ENCODE results near the gene TTC34. TPM values are rescaled to one million over a fixed set of nuclear protein-coding genes. Genes with fewer than 3 reads are reported as not detected.

TTC34 gene
- total RNA-seq, 1 experiment from 2014 or later: 1.7 TPM

GRCh38 chr1:2787163-2787911 lies 14.2 kb downstream of the TTC34 start:
- BruUV-seq (replicated peaks): no TSS peak
- Histone ChIP-seq H3K27me3 (ENCODE audit: insufficient read depth, low read depth) (peaks cover 46% of the 10 kb centered on the region), H3K9me3 (ENCODE audit: insufficient read depth, low read depth) (no peaks in the 10 kb centered on the region), H3K4me2 (no peak overlapping the region), H4K20me1 (ENCODE audit: insufficient read depth) (no peaks in the 10 kb centered on the region), H3K36me3 (ENCODE audit: low read depth) (no peaks in the 10 kb centered on the region), H3K4me1 (replicated peaks; ENCODE audit: insufficient read depth) (no peaks in the 10 kb centered on the region), H3K9me2 (ENCODE audit: insufficient read depth) (no peaks in the 10 kb centered on the region), H3F3A (ENCODE audit: insufficient read depth, low read depth) (no peaks in the 10 kb centered on the region), H2AFZ (no peak overlapping the region), H3K4me3 (no peak overlapping the region), H3K79me2 (ENCODE audit: low read depth) (no peaks in the 10 kb centered on the region), H3K27ac (no peak overlapping the region)
- no peak for DNase-seq
- intact Hi-C loops (cut with micrococcal nuclease; ENCODE audit: unreplicated experiment): no loop called here
- CTCF ChIA-PET: no interaction called here
- POLR2A ChIA-PET (ENCODE audit: unreplicated experiment): no interaction called here
- no peak for TF ChIP-seq CTCF (conservative IDR thresholded peaks at IDR 0.05)
- TF ChIP-seq EZH2 (IDR thresholded peaks at IDR 0.05; ENCODE audit: low read depth): no peak

DNA sequence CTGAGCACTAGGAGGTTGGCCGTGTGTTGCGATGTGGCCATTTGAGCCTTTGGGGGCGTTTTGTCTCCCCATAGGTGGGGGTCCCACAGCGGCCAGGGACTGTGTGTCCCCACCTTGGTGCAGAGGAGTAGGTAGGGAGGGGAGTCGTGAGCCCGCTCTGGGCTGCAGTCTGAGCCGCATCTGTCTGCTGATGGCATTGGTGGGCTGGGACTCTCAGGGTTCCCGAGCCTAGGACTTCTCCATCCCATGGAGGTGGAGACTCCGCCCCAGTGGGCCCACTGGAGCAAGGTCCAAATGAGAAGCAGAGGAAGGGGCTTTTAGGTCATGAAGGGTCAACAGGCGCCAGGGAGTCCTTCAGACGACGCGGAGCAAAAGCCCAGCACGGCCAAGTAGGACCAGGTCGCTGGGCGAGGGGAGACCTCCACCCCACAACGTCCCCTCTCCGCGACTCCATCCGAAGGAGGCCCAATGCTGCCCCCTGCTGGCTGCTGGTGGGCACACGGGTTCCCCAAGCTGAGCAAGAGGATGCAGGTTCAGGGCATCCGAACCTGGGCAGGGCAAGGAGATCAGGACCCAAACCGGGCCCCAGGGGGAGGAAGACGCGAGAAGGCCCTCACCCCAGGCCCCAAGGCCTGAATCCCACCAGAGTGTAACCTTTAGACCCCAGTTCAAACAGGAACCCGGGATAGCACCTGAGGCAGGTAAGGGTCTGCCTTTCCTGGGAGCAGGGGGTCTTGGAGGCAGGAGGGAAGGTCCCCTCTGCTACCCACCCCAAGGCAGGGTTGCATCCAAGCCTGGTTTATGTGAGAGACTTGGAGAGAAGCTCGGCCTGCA lies 14.9 kb downstream of the TTC34 start:
- no peak overlapping the region for H3K4me3 ChIP-seq
- no peak overlapping the region for H3K4me2 ChIP-seq
- H3K36me3 ChIP-seq (ENCODE audit: low read depth): no peaks in the 10 kb centered on the region
- no TSS peak for BruUV-seq (replicated peaks)
- no peak overlapping the region for H3K27ac ChIP-seq
- H3K9me3 ChIP-seq (ENCODE audit: insufficient read depth, low read depth): no peaks in the 10 kb centered on the region
- H3K4me1 ChIP-seq (replicated peaks; ENCODE audit: insufficient read depth): no peaks in the 10 kb centered on the region
- POLR2A ChIA-PET (ENCODE audit: unreplicated experiment): no interaction called here
- peak in 1 of 2 experiments; percentile 37 for DNase-seq
- TF ChIP-seq CTCF (conservative IDR thresholded peaks at IDR 0.05) (peak; percentile 71), EZH2 (IDR thresholded peaks at IDR 0.05; ENCODE audit: low read depth) (no peak)
- no peak overlapping the region for H2AFZ ChIP-seq
- peaks cover 52% of the 10 kb centered on the region for H3K27me3 ChIP-seq (ENCODE audit: insufficient read depth, low read depth)
- no peaks in the 10 kb centered on the region for H3K9me2 ChIP-seq (ENCODE audit: insufficient read depth)
- no peaks in the 10 kb centered on the region for H4K20me1 ChIP-seq (ENCODE audit: insufficient read depth)
- no peaks in the 10 kb centered on the region for H3F3A ChIP-seq (ENCODE audit: insufficient read depth, low read depth)
- H3K79me2 ChIP-seq (ENCODE audit: low read depth): no peaks in the 10 kb centered on the region
- CTCF ChIA-PET: no interaction called here
- intact Hi-C loops (cut with micrococcal nuclease; ENCODE audit: unreplicated experiment): no loop called here

- TF ChIP-seq EZH2 (IDR thresholded peaks at IDR 0.05; ENCODE audit: low read depth): no peak
- no peak for TF ChIP-seq CTCF (conservative IDR thresholded peaks at IDR 0.05)
- Histone ChIP-seq H3K36me3 (ENCODE audit: low read depth) (no peaks in the 10 kb centered on the region), H3K9me3 (ENCODE audit: insufficient read depth, low read depth) (no peaks in the 10 kb centered on the region), H3K27me3 (ENCODE audit: insufficient read depth, low read depth) (peaks cover 55% of the 10 kb centered on the region), H3K9me2 (ENCODE audit: insufficient read depth) (no peaks in the 10 kb centered on the region), H4K20me1 (ENCODE audit: insufficient read depth) (no peaks in the 10 kb centered on the region), H3K4me1 (replicated peaks; ENCODE audit: insufficient read depth) (no peaks in the 10 kb centered on the region), H3K79me2 (ENCODE audit: low read depth) (no peaks in the 10 kb centered on the region), H3K4me2 (no peak overlapping the region), H3K4me3 (no peak overlapping the region), H3F3A (ENCODE audit: insufficient read depth, low read depth) (no peaks in the 10 kb centered on the region), H3K27ac (no peak overlapping the region), H2AFZ (no peak overlapping the region)
- intact Hi-C loops (cut with micrococcal nuclease; ENCODE audit: unreplicated experiment): no loop called here
- DNase-seq: no peak
- no TSS peak for BruUV-seq (replicated peaks)
- ChIA-PET CTCF (interaction anchor here (0.7 kb wide), 1 partner anchor 221 kb away, joined by 3 read pairs; no protein-coding TSS in a partner anchor), POLR2A (ENCODE audit: unreplicated experiment) (no interaction called here)
Observed at GRCh38 chr1:2785631-2786328, 15.7 kb downstream of the TTC34 start.

Data from PC-9 (cell line).